K562 (cell line): ENCODE data around the gene NTRK3. TPM values are rescaled to one million over a fixed set of nuclear protein-coding genes. Genes with fewer than 3 reads are reported as not detected.

Source experiments
- ATAC-seq: fragments of 200-7000 bp; cut with Tn5 transposase; 3 replicates; pipeline ENCODE4 v1.9.1; 2020; ENCODE audit warnings: moderate library complexity
- BruUV-seq: library from RNA; stranded (reverse); fragments of 400-500 nt; replicated peaks from 2 replicates; lab custom pipeline; 2021; lab: Mats Ljungman, UMichigan
- CTCF ChIA-PET: fragments of 300-600 bp; formaldehyde crosslinking; extraction: SDS; loops from one replicate; lab custom pipeline; 2021; ENCODE audit warnings: low intra/inter-chr PET ratio; lab: Yijun Ruan, JAX
- POLR2A ChIA-PET: fragments of 300-600, 350-650 bp; sonication (Branson Sonifier 250); formaldehyde crosslinking; extraction: SDS; loops from one replicate; lab custom pipeline; 2021; ENCODE audit warnings: antibody characterized with exemption, inconsistent platforms; lab: Yijun Ruan, JAX
- DNase-seq, 4 experiments: peaks; one replicate each; pipeline versions ENCODE4 v3.0.0 to v3.0.0-alpha.2; 2011 to 2018; ENCODE audit warnings: low spot score in 3 of 4, mixed read lengths in 3 of 4; ENCODE audit errors: extremely low read depth in 1 of 4
- FAIRE-seq: peaks from 2 replicates; lab custom pipeline; 2011; peaks lifted over from hg19 to GRCh38; lab: Jason Lieb, UNC
- H2AFZ ChIP-seq: 2 replicates; pipeline ENCODE4 v1.6.0; 2011; ENCODE audit warnings: low read depth, low read length, control low read depth, inconsistent platforms
- H3K27ac ChIP-seq: fragments of 200-600 bp; 3 replicates; pipeline ENCODE4 v1.8.0; 2011; ENCODE audit warnings: low read depth, mild to moderate bottlenecking, control low read depth, inconsistent platforms, low read length, moderate library complexity, mixed read lengths; ENCODE audit errors: extremely low read depth
- H3K27me3 ChIP-seq, 2 experiments: fragments of 300-600 bp in 1 of 2; 2 replicates in 1 of 2; 3 replicates in 1 of 2; pipeline versions ENCODE4 v1.6.0 to v1.8.0; 2011; ENCODE audit warnings: inconsistent platforms in 2 of 2, low read length in 2 of 2, mild to moderate bottlenecking in 1 of 2, mixed read lengths in 1 of 2, moderate library complexity in 1 of 2; ENCODE audit not compliant: control insufficient read depth in 2 of 2, insufficient read depth in 2 of 2
- H3K36me3 ChIP-seq: fragments of 300-600 bp; 3 replicates; pipeline ENCODE4 v1.8.0; 2011; ENCODE audit warnings: mild to moderate bottlenecking, low read length, inconsistent platforms; ENCODE audit not compliant: control insufficient read depth, insufficient read depth
- H3K4me1 ChIP-seq, 2 experiments: fragments of 200-600 bp in 1 of 2; replicated peaks in 1 of 2; 2 replicates in 1 of 2; 3 replicates in 1 of 2; pipeline versions ENCODE4 v1.5.1 to v1.8.0; 2011; ENCODE audit warnings: inconsistent platforms in 2 of 2, low read length in 2 of 2, mild to moderate bottlenecking in 1 of 2, mixed read lengths in 1 of 2, moderate library complexity in 1 of 2; ENCODE audit not compliant: control insufficient read depth in 2 of 2, insufficient read depth in 2 of 2
- H3K4me2 ChIP-seq: 2 replicates; pipeline ENCODE4 v1.6.1; 2011; ENCODE audit warnings: low read length, control low read depth, inconsistent platforms, mixed read lengths; ENCODE audit not compliant: insufficient read depth
- H3K4me3 ChIP-seq: fragments of 200-600 bp; sonication (generic), shearing (Covaris generic); 2 replicates; pipeline ENCODE4 v1.5.1; 2016; ENCODE audit warnings: control low read depth, inconsistent platforms
- H3K79me2 ChIP-seq: fragments of 200-600 bp; 3 replicates; pipeline ENCODE4 v1.8.0; 2011; ENCODE audit warnings: low read length, inconsistent platforms; ENCODE audit not compliant: control insufficient read depth, insufficient read depth
- H3K9ac ChIP-seq, 2 experiments: 2 replicates each; pipeline versions ENCODE4 v1.6.0 to v1.6.1; 2011; ENCODE audit warnings: low read depth in 2 of 2, low read length in 2 of 2, control low read depth in 1 of 2, inconsistent platforms in 1 of 2, mild to moderate bottlenecking in 1 of 2, mixed read lengths in 1 of 2; ENCODE audit not compliant: insufficient read depth in 1 of 2
- H3K9me1 ChIP-seq: one replicate; pipeline ENCODE4 v1.6.0; 2011; ENCODE audit warnings: inconsistent platforms, mild to moderate bottlenecking, low read length, moderate library complexity; ENCODE audit not compliant: control insufficient read depth, insufficient read depth
- H3K9me3 ChIP-seq: replicated peaks from 2 replicates; pipeline ENCODE4 v1.5.1; 2011; ENCODE audit warnings: low read depth, low read length, inconsistent platforms; ENCODE audit not compliant: control insufficient read depth, insufficient read depth
- H4K20me1 ChIP-seq: replicated peaks from 2 replicates; pipeline ENCODE4 v1.6.1; 2011; ENCODE audit warnings: low read length, inconsistent platforms, mixed read lengths; ENCODE audit not compliant: control insufficient read depth, insufficient read depth
- CBFA2T3 ChIP-seq: fragments of 450-650 bp; IDR thresholded peaks from 2 replicates; pipeline ENCODE4 v1.6.1; 2017
- GATA2 ChIP-seq: sonication (generic); formaldehyde crosslinking; IDR thresholded peaks from 2 replicates; pipeline ENCODE4 v1.4.0; 2020; ENCODE audit warnings: mild to moderate bottlenecking, missing genetic modification reagents
- RERE ChIP-seq: sonication (generic); formaldehyde crosslinking; IDR thresholded peaks from 2 replicates; pipeline ENCODE4 v1.8.0; 2023; ENCODE audit warnings: missing genetic modification reagents, mild to moderate bottlenecking, borderline replicate concordance
- ZNF584 ChIP-seq: fragments of 200-800 bp; sonication (Bioruptor generic); IDR thresholded peaks from 2 replicates; pipeline ENCODE4 v1.6.1; 2016; ENCODE audit warnings: low read depth, mild to moderate bottlenecking, missing genetic modification characterization, missing compliant biosample characterization
- WGBS: fragments of 100-300 bp; shearing (Covaris generic); methylation state at CpG from one replicate; pipeline ENCODE4 v1.1.6; 2016; ENCODE audit warnings: low coverage, mixed read lengths; ENCODE audit not compliant: insufficient coverage; ENCODE audit errors: missing lambda C conversion rate; 5-methylcytosine and 5-hydroxymethylcytosine counted together
- in situ Hi-C: fragments of 300-500 bp; cut with MboI; formaldehyde crosslinking; loops from 4 replicates; pipeline ENCODE4 v1.15.0; 2018; ENCODE audit warnings: inconsistent platforms, mixed read lengths
- intact Hi-C: fragments of 100-400 bp; cut with micrococcal nuclease; formaldehyde crosslinking; loops from 2 replicates; pipeline ENCODE4 v1.14.2; 2022
- polyA plus RNA-seq, 8 experiments: library from polyadenylated mRNA; depleted of rRNA in 4 of 8; stranded (reverse) in 5 of 8; unstranded in 3 of 8; fragments of >200 nt; fragmentation: Nextera tagmentation in 2 of 8; fragmentation: Illumina TruSeq in 1 of 8; extraction: Ambion mirVana in 2 of 8; extraction: Trizol in 1 of 8; gene quantifications; 2 replicates each; pipeline versions ENCODE4 v1.2.1 to v1.2.3, GENCODE V29; 2011 to 2014; ENCODE audit warnings: inconsistent platforms in 1 of 8, missing spikeins in 1 of 8
- total RNA-seq, 7 experiments: library from RNA; depleted of rRNA in 6 of 7; stranded (reverse); fragments of >200 nt in 6 of 7; fragmentation: Illumina TruSeq in 2 of 7; extraction: Trizol in 2 of 7; gene quantifications; 2 replicates each; pipeline versions ENCODE4 v1.2.1 to v1.2.3, GENCODE V29; 2011 to 2021; ENCODE audit warnings: low replicate concordance in 1 of 7

Gene NTRK3
- total and polyA plus RNA-seq, 9 of the 15 experiments (the other 6 are each of a cell fraction or from before 2014, with no cell fraction given), result 0.11 to 0.13 TPM; not detected in 7

- no peak for TF ChIP-seq RERE
- TF ChIP-seq ZNF584 (CRISPR knock-in tag), result no peak
These were observed 252.8 kb downstream of the NTRK3 start (continued) for GRCh38 chr15:88003541-88004327.

- FAIRE-seq, result no peak
- Histone ChIP-seq H3K9ac (no peak overlapping the region), H4K20me1 (no peaks in the 10 kb centered on the region; the same call in 1 of the 2 replicates), H3K27me3 (no peaks in the 10 kb centered on the region), H3K9me3 (no peaks in the 10 kb centered on the region), H3K4me3 (no peak overlapping the region), H3K36me3 (no peaks in the 10 kb centered on the region), H2AFZ (no peak overlapping the region), H3K79me2 (no peaks in the 10 kb centered on the region), H3K4me1 (no peaks in the 10 kb centered on the region), H3K4me2 (no peak overlapping the region), H3K9me1 (no peaks in the 10 kb centered on the region), H3K27ac (no peak overlapping the region)
- ATAC-seq, result no peak
- intact Hi-C loops, result no loop called here
- WGBS, result 0% methylated on average over 4 of the region's 4 CpGs
- no TSS peak for BruUV-seq
- TF ChIP-seq CBFA2T3, result no peak
- TF ChIP-seq GATA2 (CRISPR knock-in tag), result no peak
- POLR2A ChIA-PET, result interaction anchor here (0.5 kb wide), 1 partner anchor 14 kb away, joined by 3 read pairs; no protein-coding TSS in a partner anchor
- CTCF ChIA-PET, result no interaction called here
- no peak for DNase-seq
- in situ Hi-C loops, result no loop called here
These were observed 253.8 kb downstream of the NTRK3 start for GRCh38 chr15:88002706-88003105.
